NCI-H748 (cell line): Measurements from ENCODE around the gene GTF3C4.

ENCODE experiments used
- DNase-seq: peaks from one replicate; lab custom pipeline; 2025; ENCODE audit not compliant: unreplicated experiment; lab: John Stamatoyannopoulos, UW

The GTF3C4 gene

GRCh38 chr9:132647806-132648205, 22.5 kb upstream of the GTF3C4 start:
- no peak for DNase-seq

GRCh38 chr9:132648283-132648682, 22.0 kb upstream of the GTF3C4 start:
- no peak for DNase-seq

- DNase-seq: no peak
Measured at GRCh38 chr9:132648685-132649084, 21.6 kb upstream of the GTF3C4 start.

- peak; percentile 12 for DNase-seq
Measured at GRCh38 chr9:132651259-132651658, 19.0 kb upstream of the GTF3C4 start.

GRCh38 chr9:132656299-132656698, 14.0 kb upstream of the GTF3C4 start:
- DNase-seq: no peak

- DNase-seq: no peak
Measured at GRCh38 chr9:132662152-132662945, 7.9 kb upstream of the GTF3C4 start.

GRCh38 chr9:132663117-132663516, 7.1 kb upstream of the GTF3C4 start:
- DNase-seq: no peak

- DNase-seq: no peak
Measured at GRCh38 chr9:132663851-132664250, 6.4 kb upstream of the GTF3C4 start.

GRCh38 chr9:132669319-132669697, 956 bp upstream of the GTF3C4 start:
- DNase-seq: no peak

GRCh38 chr9:132669698-132670456, 387 bp upstream of the GTF3C4 start, which contains the start of gene DDX31:
Gene DDX31, minus strand, starts transcription at chr9:132669983. Its CDS starts 49 bp downstream, at chr9:132669934.
- DNase-seq: peak; percentile 88

GRCh38 chr9:132671620-132672412, 1.6 kb downstream of the GTF3C4 start:
- DNase-seq: no peak

- no peak for DNase-seq
Measured at GRCh38 chr9:132672413-132672690, 2.1 kb downstream of the GTF3C4 start.

GRCh38 chr9:132673355-132673754, 3.1 kb downstream of the GTF3C4 start:
- peak; percentile 51 for DNase-seq

- no peak for DNase-seq
Measured at GRCh38 chr9:132674485-132674884, 4.2 kb downstream of the GTF3C4 start.

GRCh38 chr9:132677976-132678375, 7.7 kb downstream of the GTF3C4 start:
- no peak for DNase-seq

- no peak for DNase-seq
Measured at GRCh38 chr9:132679946-132680625, 9.8 kb downstream of the GTF3C4 start.

- DNase-seq: no peak
Measured at GRCh38 chr9:132681561-132681960, 11.3 kb downstream of the GTF3C4 start.

- DNase-seq: no peak
Measured at GRCh38 chr9:132683873-132684272, 13.6 kb downstream of the GTF3C4 start.

GRCh38 chr9:132690696-132691095, 20.4 kb downstream of the GTF3C4 start:
- DNase-seq: no peak

GRCh38 chr9:132694144-132694543, 23.9 kb downstream of the GTF3C4 start:
- DNase-seq: no peak

GRCh38 chr9:132697230-132697629, 27.0 kb downstream of the GTF3C4 start:
- no peak for DNase-seq
